HG03196 (cell line): ENCODE results near the gene C10orf71.

ENCODE experiments used
- ATAC-seq: cut with Tn5 transposase; IDR thresholded peaks from one replicate; pipeline ENCODE4 v1.9.1; 2021; ENCODE audit not compliant: unreplicated experiment

Gene C10orf71

DNA sequence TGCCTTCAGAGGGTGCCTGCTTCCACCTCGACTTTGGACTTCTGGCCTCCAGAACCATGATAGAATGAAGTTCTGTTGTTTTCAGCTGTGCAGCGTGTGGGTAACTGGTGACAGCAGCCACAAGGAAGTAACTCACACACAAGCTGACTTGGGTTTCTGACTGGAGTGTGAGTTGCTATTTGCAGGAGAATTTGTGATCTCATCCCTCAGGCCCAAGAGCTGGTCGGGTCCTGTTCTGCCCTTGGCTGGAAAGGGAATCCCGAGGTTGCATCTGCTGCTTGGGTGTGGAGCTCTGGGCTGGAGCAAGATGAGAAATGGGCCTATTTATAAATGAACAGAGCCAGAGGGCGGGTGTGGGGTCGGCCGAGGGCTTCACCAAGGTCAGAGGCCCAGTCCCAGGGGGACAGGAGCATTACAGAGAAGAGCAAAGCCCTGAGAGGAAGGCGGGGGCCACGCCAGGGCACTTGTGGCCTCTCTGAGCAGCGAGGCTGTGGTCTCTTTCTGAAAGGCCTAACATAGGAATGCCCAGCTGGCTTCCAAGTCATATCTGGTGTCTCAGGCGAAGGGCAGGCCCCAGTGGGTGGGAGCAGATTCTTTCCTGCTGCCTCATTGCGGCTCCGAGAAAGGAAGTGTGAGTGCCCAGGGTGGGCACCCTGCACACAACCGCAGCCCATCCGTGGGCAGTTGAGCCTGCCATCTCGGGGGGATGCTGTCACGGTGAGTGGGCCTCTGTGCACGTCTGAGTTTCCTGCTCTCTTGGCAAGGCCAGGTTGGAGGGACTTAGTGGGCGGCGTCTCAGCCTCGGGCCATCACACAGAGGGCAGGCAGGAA is 26.5 kb upstream of the C10orf71 start:
- no peak for ATAC-seq

- ATAC-seq: no peak
Measured at GRCh38 chr10:49273082-49273465, 25.9 kb upstream of the C10orf71 start.

GRCh38 chr10:49273626-49274025 is 25.3 kb upstream of the C10orf71 start:
- no peak for ATAC-seq

- ATAC-seq: no peak
Measured at GRCh38 chr10:49274886-49275285, 24.1 kb upstream of the C10orf71 start.

DNA sequence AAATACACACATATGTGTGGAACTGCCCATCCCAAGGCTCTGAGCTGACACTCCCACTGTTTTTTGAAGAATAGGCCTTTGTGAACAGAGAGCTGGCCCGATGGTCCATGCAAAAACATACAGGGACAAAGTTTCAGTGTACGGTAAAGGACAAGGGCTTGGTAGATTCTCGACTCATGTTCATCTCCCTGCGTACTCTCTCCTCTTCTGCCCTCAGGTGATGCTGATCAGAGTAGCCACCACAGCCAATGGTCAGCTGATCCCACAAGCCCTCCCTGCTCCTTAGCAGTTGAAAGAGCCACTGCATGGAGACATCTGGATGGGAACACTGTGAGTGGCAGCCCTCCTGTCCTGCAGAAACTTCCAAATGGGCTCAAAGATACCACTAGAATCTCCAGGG is 23.1 kb upstream of the C10orf71 start:
- ATAC-seq: no peak

DNA sequence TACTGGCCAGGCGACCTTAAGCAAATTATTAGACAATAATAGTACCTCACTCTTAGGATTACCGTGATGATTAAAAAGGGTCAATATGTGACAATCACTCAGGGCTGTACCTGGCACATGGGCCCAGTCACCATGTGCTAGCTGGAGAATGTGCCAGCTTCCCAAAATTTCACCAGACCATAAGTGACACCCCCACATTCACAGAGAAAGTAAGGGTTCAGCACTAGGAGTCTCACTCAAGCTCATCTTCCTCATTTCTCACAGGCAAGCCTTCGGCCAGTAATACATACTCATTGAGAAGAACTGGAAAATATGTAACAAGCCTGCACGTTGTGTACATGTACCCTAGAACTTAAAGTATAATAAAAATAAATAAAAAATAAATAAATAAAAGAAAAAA is 22.4 kb upstream of the C10orf71 start:
- ATAC-seq: no peak

DNA sequence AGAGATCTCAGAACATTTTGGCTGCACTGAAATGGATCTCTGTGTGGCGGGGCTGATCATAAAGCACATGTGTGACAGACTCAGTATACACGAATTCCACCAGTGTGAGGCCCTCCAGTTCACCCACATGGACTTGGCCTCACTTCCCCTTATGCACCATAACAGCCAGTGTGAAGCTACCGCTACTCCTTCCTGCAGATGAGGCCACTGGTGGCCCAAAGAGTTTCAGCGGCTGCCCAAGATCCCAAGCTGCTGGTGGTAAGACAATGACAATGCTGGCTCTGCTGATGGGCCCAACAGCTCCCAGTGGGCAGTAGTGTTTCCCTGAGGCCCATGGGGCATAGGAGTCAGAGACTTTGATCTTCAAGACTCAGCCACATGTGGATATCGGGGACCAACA is 21.0 kb upstream of the C10orf71 start:
- no peak for ATAC-seq

DNA sequence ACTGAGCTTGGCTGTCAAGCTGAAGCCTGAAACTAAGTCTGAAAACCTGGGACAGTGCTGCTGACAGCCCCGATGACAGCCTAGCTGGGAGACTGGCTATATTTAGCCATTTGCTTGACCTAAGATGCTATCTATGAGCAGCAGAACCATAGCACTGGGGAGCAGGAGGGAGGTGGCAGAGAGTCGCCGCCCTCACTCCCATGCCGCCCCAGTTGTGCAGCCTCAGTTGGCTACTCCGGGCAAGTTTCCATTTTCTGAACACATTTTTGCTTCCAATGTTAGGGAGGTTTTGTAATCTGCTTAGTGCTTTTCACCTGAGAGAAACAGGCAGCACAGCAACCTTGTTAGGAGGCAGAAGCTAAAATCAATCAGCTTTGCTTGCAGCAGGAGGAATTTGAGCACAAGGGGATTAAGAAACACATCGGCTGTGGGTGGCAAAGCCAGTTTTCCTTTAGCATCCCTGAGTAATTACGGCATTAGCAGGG is 20.4 kb upstream of the C10orf71 start:
- no peak for ATAC-seq

DNA sequence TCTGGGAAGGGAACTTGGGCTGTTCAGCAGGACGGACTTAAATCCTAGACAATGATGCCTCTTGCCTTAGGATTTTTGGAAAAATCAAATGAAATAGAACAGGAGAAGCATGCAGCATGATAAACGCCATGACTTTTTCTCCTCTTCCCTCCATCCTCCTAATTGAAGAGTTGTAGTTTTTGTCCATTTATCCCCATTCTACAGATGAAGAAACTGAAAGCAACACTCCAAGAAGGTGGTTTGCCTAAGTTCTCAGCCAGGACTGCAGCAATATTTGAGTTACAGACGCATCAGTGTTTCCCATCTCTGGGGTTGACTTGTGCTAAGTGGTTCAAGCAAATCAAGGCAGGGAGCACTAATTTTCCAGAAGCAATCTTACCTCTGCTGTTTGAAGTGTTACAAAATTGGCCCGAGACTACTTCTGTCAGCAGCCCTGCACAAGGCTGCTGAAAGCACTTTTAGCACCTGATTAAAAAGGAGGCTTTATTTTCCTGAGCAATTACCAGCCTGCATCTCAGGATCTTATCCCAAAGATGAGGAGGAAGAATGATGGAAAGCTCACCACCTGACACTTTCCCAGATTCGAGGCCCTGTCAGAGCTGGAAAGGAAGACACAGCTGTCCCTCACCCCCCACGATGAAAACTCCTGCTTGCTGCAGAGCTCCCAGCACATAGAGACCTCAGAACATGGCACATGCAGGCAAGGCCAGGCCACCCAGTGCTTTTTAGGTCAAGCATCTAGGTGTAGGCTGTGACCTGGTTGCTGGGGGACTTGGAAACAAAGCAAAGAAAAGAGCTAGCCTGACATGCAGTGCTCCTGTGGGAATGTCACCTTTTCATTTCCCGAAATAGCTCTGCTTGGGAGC is 19.7 kb upstream of the C10orf71 start:
- no peak for ATAC-seq

DNA sequence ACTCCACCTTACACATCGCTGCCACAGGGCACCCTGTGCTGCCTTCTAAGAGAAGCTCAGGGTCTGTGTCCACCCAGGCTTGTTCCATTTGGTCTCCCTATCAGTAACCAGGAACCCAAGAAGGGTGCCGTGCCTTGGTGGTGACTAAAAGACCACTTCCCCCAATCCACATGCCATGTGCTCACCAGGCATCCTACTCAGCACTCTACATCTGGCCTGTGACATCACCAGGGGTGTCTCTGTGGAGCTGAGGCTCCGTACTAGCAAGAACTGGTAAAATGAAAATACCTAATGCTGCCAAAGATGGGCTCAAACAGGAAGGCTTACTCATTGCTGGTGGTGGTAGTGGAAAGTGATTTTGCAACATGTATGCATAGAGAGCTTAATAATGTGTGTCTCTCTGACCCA is 19.0 kb upstream of the C10orf71 start:
- ATAC-seq: no peak

- no peak for ATAC-seq
Measured at GRCh38 chr10:49281461-49281860, 17.5 kb upstream of the C10orf71 start.

- ATAC-seq: no peak
Measured at GRCh38 chr10:49282306-49282705, 16.7 kb upstream of the C10orf71 start.

DNA sequence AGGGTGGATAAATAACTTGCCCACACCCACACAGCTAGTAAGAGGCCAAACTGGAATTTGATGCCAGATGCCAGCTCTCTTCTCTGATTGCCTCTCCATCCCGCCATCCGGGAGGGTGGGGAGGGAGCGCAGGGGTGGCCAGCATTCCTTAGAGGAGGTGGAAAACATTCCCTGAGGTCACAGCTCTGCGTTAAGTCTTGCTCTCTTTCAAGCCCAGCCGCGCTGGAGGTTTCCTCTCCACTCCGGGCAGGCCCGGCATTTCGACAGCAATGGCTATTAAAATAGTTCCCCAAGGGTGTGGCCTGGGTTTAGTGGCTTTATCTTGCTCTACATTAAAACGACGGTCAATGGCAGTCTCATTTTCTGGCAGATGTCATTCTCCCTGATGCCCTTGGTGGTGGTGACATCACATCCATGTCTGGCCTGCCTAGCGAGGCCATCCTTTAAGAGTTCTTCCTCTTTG is 16.1 kb upstream of the C10orf71 start:
- no peak for ATAC-seq

- ATAC-seq: no peak
Measured at GRCh38 chr10:49283491-49283890, 15.5 kb upstream of the C10orf71 start.

DNA sequence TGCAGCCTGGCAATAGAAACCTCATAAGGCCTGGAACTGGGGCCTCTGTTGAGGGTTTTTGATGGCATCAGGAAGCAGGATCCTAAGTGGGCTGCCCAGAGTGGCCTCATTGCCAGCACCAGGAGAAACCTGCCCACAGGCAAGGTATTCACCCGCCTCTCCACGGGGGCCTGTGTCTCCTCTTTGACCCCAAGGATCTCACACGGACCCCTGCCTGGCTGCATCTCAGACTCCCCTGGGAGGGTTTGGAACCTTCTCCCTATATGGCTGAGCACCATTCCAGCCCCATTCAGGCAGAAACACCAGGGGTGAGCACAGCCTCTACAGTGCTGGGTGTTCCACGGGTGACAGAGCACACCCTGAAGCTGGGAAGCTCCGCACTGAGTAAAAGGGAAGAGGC is 14.6 kb upstream of the C10orf71 start:
- no peak for ATAC-seq

GRCh38 chr10:49285232-49285631 is 13.7 kb upstream of the C10orf71 start:
- no peak for ATAC-seq

DNA sequence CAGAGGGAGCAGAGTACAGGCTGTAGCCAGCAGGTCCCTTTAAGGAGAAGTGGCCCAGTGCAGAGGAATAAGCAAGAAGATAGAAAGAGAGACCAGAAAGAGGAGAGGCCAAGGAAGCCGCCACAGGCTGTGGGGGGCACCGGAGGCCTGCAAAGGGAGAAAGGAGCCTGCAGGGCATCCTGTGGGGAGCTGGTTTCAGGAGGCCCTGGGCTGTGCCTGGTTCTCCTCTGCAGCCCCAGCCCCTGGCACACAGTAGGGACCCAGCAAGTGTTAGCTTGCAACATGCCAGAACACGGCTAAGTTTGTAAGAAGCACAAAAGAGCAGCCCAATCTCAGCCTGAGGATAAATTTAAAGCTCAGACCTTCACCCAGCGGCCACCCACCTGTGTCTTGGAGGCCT is 12.3 kb upstream of the C10orf71 start:
- no peak for ATAC-seq

GRCh38 chr10:49287689-49288340 is 11.2 kb upstream of the C10orf71 start:
- ATAC-seq: no peak

DNA sequence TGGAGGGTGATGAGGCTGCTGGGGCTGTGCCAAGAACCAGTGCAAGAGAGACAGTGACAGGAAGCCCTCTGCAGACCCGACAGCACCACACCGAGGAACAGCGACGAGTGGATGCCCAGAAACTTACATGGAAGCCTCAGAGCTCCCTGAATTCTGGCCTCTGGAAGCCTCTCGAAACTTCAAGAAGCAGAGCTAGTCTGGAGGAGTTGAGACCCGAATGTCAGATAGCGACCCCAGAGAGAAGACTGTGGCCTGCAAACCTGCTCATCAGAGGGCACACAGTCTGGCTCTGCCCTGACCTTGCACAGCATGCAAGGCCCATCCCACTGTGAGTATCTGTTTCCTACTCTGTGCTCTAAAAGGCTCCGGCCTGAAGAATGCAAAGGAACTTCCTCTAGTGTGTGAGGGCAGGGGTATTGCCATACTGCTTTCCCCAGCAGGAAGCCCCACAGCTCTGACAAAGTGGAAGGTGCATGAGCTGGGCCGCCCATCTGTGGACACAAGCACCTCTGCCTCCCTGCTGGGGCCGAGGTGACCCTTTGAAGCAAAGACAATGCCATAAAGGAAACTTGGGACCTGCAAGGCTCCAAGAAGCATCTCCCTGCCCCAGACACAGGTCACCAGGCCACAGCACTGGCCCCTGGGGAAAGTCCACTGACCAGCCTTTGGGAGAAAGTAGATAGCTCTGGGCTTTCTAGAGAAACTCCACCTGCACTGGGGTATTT is 10.5 kb upstream of the C10orf71 start:
- ATAC-seq: no peak

DNA sequence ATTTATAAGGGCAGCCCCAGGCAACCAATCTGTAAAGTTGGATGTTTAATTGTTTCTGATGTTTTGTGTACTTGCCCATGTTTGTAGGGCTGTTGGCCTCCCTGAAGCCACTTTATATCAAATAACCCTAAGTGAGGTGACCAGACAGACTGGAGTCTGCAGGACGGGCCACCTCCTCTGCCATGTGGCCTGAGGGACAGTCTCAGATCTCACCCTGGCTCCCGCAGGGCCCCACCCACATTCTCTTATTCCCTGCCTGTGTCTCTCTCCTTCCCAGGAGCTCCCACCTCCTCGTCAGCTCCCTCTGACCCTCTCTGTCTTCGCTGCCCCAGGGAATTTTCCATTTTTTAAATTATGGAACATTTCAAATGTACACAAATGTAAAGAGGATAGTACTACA is 9.5 kb upstream of the C10orf71 start:
- no peak for ATAC-seq

GRCh38 chr10:49290131-49290530 is 8.8 kb upstream of the C10orf71 start:
- no peak for ATAC-seq
